Breast epithelium (tissue), 3 donors: ENCODE measurements around the gene ZNF512B.

Experiments
- POLR2A ChIP-seq: fragments of 450-650 bp; IDR thresholded peaks from one replicate; pipeline ENCODE4 v1.6.1; 2016; ENCODE audit warnings: antibody characterized with exemption, mild to moderate bottlenecking, moderate library complexity
- TF ChIP-seq, protein P1 (sequence below), 3 donors: fragments of 450-650 bp; IDR thresholded peaks; one replicate each; pipeline ENCODE4 v1.5.1; 2016 to 2017; ENCODE audit warnings: antibody characterized with exemption in 3 of 3, mild to moderate bottlenecking in 3 of 3, moderate library complexity in 3 of 3

DNA sequence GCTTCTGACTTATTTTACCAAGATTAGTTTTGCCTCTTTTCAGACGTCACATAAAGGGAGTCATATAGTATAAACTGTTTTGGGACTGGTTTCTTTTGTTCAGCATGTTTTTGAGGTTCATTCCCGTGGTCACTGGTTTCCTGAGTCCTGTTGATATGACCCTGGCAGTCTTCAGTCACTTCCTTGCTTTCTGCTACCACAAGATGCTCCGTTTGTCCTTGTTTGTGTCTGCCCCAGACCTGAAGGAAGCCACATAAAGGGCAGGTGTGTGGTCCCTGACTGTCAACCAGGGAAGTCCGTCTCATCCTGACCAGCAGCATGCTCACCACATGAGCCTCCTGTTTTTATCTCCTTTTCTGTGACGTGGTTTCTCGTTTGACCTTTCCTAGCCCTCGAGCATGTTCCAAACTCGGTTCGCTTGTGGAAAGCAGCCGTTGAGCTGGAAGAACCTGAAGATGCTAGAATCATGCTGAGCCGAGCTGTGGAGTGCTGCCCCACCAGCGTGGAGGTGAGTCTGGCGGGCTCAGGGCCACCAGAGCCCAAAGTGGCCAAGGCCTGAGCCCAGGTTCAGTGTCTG, 40.2 kb upstream of the ZNF512B start:
- TF ChIP-seq, protein P1, sequence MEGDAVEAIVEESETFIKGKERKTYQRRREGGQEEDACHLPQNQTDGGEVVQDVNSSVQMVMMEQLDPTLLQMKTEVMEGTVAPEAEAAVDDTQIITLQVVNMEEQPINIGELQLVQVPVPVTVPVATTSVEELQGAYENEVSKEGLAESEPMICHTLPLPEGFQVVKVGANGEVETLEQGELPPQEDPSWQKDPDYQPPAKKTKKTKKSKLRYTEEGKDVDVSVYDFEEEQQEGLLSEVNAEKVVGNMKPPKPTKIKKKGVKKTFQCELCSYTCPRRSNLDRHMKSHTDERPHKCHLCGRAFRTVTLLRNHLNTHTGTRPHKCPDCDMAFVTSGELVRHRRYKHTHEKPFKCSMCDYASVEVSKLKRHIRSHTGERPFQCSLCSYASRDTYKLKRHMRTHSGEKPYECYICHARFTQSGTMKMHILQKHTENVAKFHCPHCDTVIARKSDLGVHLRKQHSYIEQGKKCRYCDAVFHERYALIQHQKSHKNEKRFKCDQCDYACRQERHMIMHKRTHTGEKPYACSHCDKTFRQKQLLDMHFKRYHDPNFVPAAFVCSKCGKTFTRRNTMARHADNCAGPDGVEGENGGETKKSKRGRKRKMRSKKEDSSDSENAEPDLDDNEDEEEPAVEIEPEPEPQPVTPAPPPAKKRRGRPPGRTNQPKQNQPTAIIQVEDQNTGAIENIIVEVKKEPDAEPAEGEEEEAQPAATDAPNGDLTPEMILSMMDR (IDR thresholded peaks at IDR 0.05) = no peak
- TF ChIP-seq POLR2A = no peak
